ENCODE results near the gene SLC46A2. TPM values are rescaled to one million over a fixed set of nuclear protein-coding genes. Genes with fewer than 3 reads are reported as not detected.

The SLC46A2 gene
- total and polyA plus RNA-seq, 2 of the 8 experiments (the other 6 are each of a cell fraction or from before 2014, with no cell fraction given): 0.03 TPM; not detected in 1

DNA sequence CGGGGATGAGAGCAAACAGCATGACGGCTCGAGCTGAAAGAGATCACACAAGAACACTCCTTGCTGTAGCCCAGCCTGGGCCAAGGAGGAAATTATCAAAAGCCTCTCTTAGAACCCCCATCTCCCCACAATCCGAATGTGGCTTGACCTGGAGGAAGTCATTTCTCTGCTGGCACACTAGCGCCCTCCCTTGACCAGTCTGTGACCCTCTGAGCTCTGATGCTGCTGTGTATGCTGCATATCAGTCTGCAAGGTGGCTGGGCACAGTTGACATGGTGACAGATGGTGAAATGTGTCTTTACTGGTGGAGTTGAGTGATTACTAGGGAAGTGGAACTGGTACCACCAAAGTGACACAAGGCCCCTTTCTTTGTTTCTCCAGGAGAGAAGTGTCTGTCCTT, 3.3 kb downstream of the SLC46A2 start (continued):
- no peak for TF ChIP-seq CBX8 (IDR thresholded peaks at IDR 0.05; ENCODE audit: borderline replicate concordance, low read depth, low read length)
